ENCODE data around the gene SESN1.

SESN1 gene

DNA sequence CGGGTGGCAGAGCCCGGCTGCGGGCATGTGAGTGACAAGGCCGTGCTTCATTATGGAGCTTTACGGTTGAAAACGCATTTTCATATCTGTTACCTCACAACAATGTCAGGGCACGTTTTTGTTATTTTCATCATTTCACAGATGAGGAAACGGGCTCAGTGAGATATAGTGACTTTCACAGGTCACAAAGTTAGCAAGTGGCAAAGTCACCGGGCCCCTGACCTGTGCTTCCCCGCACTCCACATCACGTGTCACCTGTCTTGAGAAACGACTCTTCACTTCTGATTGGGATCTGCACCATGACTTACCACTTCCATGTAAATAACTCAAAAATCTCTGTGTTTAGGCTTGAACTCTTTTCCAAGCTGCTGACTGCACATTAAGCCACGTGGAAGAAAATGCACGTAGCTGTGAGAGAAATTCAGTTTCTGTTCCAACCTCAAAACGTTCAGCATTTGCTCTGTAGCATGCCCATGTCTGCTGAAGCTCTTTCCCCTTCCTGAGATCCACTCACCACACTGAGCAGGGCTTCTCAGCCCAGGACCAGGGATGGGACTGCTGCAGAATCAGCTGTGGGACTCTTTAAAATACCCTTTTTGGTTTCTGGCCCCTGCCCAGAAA is 139.2 kb downstream of the SESN1 start:
- DNase-seq: no peak

DNA sequence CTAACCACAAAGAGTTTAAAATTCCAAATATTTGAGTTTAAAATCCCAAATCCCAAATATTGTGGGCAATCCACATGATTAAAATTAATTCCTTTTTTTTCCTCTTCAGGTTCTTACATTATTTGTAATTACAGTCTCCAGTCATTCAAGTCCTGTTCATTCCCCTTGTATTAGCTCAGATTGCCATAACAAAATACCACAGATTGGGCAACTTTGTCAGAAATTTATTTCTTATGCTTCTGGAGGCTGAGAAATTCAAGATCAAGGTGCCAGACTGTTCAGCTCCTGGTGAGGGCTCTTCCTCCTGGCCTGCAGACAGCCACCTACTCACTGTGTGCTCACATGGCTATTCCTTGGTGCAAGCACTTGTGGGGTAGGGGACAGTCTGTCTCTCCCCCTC is 141.0 kb downstream of the SESN1 start:
- no peak for DNase-seq

DNA sequence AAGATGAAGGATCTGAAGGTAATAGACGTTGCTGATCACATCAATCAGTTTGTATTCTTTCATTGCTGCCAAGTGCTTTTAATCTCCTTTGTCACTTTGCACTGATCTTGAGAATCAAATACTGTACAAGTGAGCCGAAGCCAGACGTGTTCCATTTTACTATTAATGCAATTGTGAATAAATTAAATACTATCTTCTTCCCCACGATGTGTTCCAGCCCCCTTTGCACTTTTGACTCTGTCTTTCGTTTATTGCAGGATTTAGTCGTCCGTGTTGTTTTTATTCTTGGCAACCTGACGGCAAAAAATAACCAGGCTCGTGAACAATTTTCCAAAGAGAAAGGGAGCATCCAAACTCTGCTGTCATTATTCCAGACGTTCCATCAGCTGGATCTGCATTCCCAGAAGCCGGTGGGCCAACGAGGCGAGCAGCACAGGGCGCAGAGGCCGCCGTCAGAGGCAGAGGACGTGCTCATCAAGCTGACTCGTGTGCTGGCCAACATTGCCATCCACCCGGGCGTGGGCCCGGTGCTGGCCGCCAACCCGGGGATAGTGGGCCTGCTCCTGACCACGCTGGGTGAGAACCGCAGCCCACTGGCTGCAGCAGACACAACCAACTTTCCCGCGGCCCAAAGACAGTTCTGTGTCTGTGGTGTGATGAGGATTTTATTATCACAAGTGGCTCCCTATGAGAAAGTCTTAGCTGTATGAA is 141.7 kb downstream of the SESN1 start:
- no peak for DNase-seq

DNA sequence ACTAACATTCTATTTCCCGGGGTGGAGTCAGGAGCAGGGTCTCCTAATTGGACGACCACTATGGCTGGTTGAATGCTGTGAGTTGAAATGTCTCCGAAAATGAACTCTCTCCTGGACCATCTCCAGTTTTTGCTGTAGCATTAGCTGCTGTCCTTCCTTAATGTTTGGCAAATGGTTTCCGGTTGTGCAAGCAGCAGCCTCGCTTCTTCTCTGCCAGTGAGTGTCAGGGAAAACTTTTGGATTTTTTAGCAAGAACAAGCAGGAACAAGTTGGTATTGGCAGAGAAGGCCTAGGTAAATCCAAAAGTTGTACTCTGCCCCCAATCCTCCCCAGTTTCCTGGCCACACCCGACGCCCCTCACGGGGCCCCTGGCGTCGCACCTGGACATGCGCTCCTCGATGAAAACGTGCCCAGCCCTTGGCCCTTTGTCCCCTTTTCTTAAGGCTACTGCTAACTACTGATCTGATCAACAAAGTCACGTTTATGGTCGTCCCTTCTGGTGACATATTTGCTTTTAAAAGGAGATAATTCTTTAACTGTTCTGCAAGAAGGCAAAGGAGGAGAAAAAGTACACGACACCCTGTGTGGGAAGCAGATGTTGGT is 143.2 kb downstream of the SESN1 start:
- DNase-seq: no peak

DNA sequence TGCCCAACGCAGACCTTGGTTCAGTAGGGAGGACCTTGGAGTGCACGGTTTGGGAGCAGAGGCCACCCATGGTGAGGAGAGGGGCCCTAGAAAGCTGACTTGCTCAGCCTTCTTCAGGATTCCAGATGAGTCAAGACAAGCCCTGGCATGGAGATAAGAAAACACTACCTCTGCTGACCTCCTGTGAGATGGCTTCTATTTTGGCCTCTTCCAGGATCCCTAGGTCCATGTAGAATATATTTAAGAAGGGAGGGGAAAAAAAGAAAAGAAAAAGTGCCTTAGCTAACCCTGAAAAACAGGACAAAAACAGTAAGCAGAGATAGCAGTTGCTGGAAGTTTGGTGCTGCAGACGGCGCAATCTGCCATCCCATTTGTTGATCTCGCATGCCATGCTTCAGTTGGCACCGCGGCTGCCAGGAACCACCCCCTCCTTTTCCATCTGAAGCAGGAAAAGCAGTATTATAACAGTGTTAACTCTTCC is 146.4 kb downstream of the SESN1 start:
- DNase-seq: no peak

DNA sequence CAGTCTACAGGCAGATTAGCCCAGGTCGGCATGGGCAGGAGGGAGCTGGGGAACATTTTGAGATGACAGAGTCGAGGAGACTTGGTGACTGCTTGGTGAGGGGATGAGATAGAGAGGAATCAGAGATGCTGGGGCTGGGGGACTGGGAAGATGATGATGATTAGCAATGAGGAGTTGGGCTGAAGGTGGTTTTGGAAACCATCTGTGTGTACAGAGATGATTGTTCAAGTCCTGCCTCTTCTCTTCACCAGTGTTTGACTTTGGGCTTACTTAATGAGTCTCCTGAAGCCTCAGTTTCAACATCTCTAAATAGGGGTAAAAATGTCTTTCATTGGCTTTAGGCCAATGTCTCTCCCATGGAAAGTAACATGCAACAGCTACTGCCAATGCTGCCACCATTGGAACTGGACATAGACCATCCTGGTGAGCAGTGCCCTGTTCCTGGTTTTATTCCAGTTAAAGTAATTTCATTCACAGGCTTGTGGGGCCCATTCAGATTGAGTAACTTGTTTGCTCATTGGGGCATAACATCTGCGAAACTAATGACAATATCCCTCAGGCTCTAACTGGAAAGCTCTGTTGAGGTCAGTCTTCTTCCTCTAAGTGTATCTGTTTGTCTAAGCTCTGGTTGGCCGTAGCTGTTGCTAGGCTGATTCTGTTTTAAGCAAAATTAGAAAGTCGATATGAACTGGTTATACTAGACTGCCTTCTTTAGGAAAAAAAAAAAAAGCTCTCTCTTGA is 147.4 kb downstream of the SESN1 start:
- DNase-seq: no peak

DNA sequence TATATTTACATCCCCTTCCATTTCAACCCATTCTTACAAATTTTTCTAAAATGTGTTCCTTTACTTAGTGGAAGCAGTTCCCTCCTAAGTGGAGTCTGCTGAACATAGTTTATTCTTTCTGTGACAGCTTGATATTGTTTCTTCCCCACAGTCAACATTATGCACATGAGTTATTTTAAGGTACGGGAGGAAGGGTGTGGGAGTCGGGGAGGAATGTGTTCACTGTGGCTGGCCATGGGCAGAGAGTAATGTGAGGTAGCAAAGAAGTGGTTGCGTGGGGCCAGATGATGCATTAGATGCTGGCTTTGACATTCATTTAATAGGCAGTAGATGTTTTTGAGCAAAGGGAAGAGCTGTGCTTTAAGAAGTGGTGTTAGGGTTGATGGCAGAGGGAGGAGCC is 148.0 kb downstream of the SESN1 start:
- no peak for DNase-seq

DNA sequence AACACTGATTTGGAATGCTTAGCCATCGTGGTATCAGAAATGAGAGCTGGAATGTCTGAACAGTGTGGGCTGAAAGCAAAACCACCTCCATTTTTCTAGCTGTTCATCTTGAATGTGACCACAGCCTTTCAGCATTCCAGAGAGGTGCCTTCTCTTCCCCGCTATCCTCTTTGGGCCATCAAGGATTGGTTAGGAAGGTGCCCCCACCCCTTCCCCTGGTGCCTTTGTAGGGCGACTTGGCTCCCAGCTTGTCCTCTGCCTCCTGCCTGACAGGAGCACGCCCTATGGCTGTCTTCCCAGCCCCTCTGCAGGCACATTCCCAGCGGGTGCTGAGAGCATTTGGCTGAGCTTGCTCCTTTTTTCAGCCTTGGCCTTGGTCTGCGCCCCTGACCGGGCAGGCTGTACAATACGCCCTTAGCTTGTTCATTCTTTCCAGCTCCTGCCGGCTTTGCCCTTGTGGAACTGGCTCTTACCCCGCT is 148.9 kb downstream of the SESN1 start:
- no peak for DNase-seq

DNA sequence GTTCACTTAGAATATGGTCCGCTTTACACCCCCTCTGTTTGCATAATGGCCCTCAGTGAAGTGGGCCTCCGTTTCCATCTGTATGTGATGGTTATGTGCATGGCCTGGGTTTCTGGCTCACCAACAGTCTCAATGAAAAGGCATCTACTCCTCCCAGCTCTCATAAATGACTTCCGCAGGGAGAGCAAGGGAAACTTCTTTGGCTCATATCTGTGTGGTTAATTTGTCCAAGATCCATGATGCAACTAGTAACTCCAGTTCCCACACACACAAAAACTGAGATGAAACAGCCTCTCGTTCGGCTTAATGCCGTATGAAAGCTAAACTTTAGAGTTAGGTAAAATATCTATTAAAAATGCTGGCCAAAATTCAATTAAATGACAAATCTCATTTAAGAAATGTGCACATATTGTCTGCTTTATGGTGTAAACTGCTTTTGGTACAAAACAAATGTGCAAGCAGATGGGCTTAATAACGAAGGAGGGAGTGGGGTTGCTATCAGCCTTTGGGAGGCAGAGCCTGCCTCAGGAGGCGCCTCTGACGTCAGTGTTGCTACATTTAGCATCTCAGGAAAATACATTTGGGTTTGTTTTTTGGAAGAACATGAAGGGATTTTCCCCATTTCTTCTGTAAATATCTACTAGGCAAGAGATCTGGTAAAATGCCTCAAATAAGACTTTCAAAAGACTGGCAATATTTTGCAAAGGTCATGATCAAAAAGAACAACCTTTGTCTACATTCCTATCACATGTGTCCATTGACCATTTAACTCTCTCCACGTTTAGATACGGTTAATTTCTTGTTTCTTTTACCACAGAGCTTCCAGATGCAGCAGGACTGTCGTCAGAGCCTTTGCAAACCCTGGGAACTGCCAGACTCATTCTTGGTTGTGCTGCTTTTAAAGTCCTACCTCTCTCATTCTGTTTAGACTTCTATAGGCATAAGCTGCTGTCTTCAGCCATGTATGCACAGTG is 149.7 kb downstream of the SESN1 start:
- no peak for DNase-seq

DNA sequence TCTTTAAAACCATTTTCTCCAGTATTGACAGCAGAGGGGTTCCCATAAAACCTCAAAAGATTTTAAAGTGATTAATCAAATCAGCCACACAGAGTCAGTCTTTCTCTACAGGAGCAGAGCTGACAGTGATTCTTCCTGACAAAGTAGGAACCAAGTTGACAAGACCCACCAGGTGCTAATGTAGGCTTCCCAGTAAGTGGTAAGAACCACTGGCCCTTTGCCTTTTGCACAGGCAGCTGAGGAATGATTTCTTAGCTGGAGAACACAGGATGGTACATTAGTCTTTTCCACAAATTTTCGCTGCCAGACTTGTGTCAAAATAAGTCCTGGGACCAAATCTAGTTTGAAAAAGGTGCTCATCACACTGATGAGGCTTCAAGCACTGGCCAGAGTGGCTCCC is 150.6 kb downstream of the SESN1 start:
- DNase-seq: no peak

DNA sequence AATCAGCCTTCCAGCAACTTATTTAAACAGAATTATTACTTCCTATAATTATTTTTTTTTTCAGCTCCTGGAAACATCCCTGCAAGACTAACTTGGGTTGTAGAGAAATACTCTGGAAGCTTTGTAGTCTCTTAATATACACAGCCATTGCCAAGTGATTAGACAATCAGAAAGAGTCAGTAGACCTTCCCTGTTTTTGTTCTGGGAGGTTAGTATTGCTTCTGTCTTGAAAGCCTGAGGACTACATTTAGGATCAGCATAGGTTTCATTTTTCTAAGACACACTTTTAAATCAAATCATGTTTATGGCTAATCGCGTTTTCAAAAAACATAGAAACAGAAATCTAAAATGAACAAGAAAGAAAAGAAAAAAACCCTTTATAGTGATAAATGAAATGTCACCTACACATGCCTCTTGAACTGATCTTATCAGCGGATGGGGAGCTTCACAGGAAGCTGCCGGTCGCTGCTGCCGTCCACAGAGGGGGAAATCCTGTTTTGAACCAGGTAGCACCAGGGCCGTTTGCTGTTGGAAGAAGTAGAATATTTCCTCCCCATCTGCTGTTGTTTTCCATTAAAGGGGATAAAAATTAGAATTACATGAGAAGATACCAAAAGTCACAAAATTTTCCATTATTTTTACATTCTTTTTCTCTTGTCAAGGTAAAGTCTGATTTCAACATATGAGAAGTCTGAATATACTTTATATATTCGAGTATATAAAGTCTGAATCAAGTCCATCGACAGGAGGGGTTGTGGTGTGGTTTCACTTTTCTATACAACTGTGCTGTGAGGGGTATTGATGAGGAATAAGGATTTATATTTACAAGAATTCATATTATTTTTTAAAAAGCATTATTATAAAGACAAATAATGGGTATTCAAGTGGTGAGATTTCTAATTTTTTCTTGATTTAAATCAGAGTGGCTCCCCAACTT is 151.8 kb downstream of the SESN1 start:
- no peak for DNase-seq

DNA sequence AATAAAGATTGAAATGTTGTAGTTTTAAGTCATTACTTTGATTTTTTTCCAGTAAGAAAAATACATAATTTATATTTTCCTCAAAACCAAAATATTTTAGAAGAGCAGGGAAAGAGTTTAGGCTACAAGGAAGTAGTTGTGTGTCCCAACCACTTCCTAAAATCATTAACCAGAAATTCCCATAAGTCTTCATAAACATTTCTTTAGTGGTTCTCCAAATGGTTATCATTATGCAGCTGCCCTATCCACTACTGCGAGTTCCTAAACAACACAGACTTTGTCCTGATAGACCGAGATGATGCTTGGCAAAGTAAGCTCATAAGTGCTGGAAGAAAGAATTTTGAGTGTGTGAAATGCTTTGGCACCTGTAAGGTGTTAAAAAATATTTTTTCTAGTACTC is 152.8 kb downstream of the SESN1 start:
- no peak for DNase-seq

DNA sequence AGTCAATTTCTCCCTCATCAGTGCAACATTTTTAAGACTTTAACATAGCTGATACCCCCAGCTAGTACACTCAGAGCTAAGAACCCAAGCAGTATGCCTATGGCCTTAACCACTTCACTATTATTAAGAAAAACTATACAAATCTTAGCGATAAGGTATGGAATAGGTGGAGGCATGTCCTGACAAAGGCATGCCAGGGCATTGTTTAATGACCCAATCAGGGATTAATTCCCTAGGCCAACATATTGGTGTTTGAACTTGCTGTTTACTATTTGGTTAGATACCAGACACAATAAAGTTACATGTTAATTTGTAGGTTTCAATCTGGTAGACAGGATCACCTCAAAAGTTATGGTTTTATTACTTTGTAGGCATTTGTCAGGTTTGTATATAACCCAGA is 153.4 kb downstream of the SESN1 start:
- no peak for DNase-seq

DNA sequence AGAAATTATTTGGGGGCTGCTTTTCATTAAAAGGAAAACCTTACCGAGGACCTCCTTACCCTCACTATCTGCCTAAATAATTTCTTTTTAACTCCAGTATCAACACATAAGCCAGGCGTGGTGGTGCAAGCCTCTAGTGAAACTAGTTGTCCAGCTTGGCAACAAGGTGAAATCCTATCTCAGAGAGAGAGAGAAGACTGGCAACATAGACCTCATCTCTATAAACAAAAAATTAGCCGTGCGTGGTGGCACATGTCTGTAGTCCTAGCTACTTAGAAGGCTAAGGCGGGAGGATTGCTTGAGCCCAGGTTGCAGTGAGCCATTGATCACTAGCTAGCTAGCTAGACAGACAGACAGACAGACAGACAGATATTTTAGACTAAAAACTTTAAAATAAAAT is 153.9 kb downstream of the SESN1 start:
- no peak for DNase-seq

DNA sequence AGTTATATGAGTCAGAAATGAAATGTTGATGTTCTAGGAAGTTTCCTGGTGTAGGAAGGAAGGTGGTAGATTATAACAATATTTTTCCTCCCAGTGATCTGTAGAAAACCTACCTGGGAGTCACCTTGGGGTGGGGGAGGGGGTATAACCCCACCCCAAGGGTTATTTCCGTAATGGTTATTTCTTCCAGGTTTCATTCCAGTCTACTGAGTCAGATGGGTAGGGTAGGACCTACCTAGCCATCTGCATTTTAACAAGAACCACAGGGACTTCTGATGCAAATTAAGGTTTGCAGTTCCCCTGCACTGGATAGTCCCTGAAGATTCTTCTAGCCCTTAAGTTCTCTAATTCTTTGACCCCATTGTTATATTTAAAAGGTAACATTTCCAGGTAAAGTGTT is 157.5 kb downstream of the SESN1 start:
- no peak for DNase-seq

Measured in activated CD8-positive, alpha-beta memory T cell treated with anti-CD3 and anti-CD28 coated beads for 24 hours (primary cell).